ENCODE data around the gene FMO1. TPM values are rescaled to one million over a fixed set of nuclear protein-coding genes. Genes with fewer than 3 reads are reported as not detected.

FMO1 gene
- total RNA-seq, 1 experiment from 2014 or later = not detected

GRCh38 chr1:171265686-171266085, 17.4 kb downstream of the FMO1 start:
- WGBS (ENCODE audit: extremely low coverage, insufficient read length, low lambda C conversion rate) = no CpG with 5 or more reads among the region's 2 CpGs
- Histone ChIP-seq H3K14ac (ENCODE audit: insufficient read depth, low read length) (no peak overlapping the region), H3K18ac (ENCODE audit: insufficient read length, low read depth, low read length) (no peak overlapping the region), H2BK120ac (ENCODE audit: low read depth, low read length, poor library complexity, severe bottlenecking) (no peak overlapping the region), H3T11ph (ENCODE audit: low read length) (no peak overlapping the region), H3K9me3 (ENCODE audit: control insufficient read depth, low read depth, low read length) (no peaks in the 10 kb centered on the region), H3K79me2 (ENCODE audit: insufficient read depth, low read length) (no peaks in the 10 kb centered on the region), H3K56ac (ENCODE audit: insufficient read length, low read depth, low read length) (no peak overlapping the region), H3K23ac (ENCODE audit: insufficient read length, low read depth, low read length) (no peak overlapping the region), H3K27me3 (ENCODE audit: insufficient read depth, low read length) (no peaks in the 10 kb centered on the region), H3K4ac (ENCODE audit: low read depth, low read length) (no peak overlapping the region), H2BK5ac (ENCODE audit: insufficient read length, low read length) (no peak overlapping the region), H3K4me1 (ENCODE audit: insufficient read depth, low read length) (no peaks in the 10 kb centered on the region), H2BK15ac (ENCODE audit: low read depth, low read length) (no peak overlapping the region), H4K20me1 (ENCODE audit: control insufficient read depth, insufficient read depth, insufficient read length) (no peaks in the 10 kb centered on the region), H3K23me2 (ENCODE audit: insufficient read length, low read depth, low read length, poor library complexity, severe bottlenecking) (no peaks in the 10 kb centered on the region), H4K5ac (ENCODE audit: insufficient read length, low read depth, low read length) (no peak overlapping the region), H4K91ac (ENCODE audit: insufficient read length, low read depth, low read length) (no peak overlapping the region), H2BK12ac (ENCODE audit: insufficient read length, low read depth, low read length) (no peak overlapping the region), H2BK20ac (ENCODE audit: low read depth, low read length, poor library complexity, severe bottlenecking) (no peak overlapping the region), H4K8ac (replicated peaks; ENCODE audit: insufficient read length, low read depth, low read length) (no peak overlapping the region), H2AFZ (ENCODE audit: low read length) (no peak overlapping the region), H3K4me2 (ENCODE audit: insufficient read depth, insufficient read length, low read length) (no peak overlapping the region), H2AK5ac (ENCODE audit: insufficient read length, low read length) (no peak overlapping the region), H3K9ac (ENCODE audit: extremely low read depth, insufficient read length, low read length) (no peak overlapping the region), H3K79me1 (ENCODE audit: insufficient read depth, low read depth, low read length, poor library complexity, severe bottlenecking) (no peaks in the 10 kb centered on the region), H3K27ac (ENCODE audit: insufficient read length, low read depth, low read length) (no peak overlapping the region)
- H3K27ac Mint-ChIP-seq = 0 out of 7 replicates have a peak overlapping the region, but pooled peaks of 1 of the 3 experiments have one; percentile 19
- H3K27me3 Mint-ChIP-seq (ENCODE audit: low read depth) = no peaks in the 10 kb centered on the region
- no peak for DNase-seq
- no peaks in the 10 kb centered on the region for H3K9me3 Mint-ChIP-seq
- H3K4me1 Mint-ChIP-seq = peaks cover 13% of the 10 kb centered on the region in 2 experiments
- TF ChIP-seq CTCF (conservative IDR thresholded peaks at IDR 0.05) = no peak
- no peaks in the 10 kb centered on the region; a peak in 1 of 7 replicates for H3K36me3 Mint-ChIP-seq (ENCODE audit: insufficient read depth in 1 of 3, low read depth in 3 of 3)
- H3K4me3 Mint-ChIP-seq = no peak overlapping the region

Data from H9 (cell line).